H1 (cell line): ENCODE results near the gene CLMP. TPM values are rescaled to one million over a fixed set of nuclear protein-coding genes. Genes with fewer than 3 reads are reported as not detected.

ENCODE experiments used
- GABPA ChIP-seq: IDR thresholded peaks from 2 replicates; pipeline ENCODE4 v1.6.1; 2011; ENCODE audit warnings: mild to moderate bottlenecking, low read length, moderate library complexity, borderline replicate concordance; ENCODE audit not compliant: insufficient read depth
- MAX ChIP-seq: IDR thresholded peaks from 2 replicates; pipeline ENCODE4 v1.6.1; 2012; ENCODE audit warnings: inconsistent platforms
- POU5F1 ChIP-seq: IDR thresholded peaks from 2 replicates; pipeline ENCODE4 v1.6.1; 2011; ENCODE audit warnings: low read depth, mild to moderate bottlenecking, low read length, moderate library complexity
- SUZ12 ChIP-seq: fragments of 200-600 bp; sonication (generic); IDR thresholded peaks from 2 replicates; pipeline ENCODE4 v1.6.1; 2012; ENCODE audit warnings: mild to moderate bottlenecking, inconsistent platforms, low read length, moderate library complexity, mixed read lengths
- YY1 ChIP-seq: IDR thresholded peaks from 2 replicates; pipeline ENCODE4 v1.6.1; 2011; ENCODE audit warnings: low read depth, mild to moderate bottlenecking, low read length
- polyA plus RNA-seq, 7 experiments: library from polyadenylated mRNA; depleted of rRNA in 3 of 7; stranded (reverse) in 5 of 7; unstranded in 2 of 7; fragments of >200 nt in 5 of 7; fragments of 200-250 nt in 2 of 7; gene quantifications; 1 replicate in 5 of 7; 2 replicates in 1 of 7; 4 replicates in 1 of 7; pipeline versions ENCODE4 v1.2.1 to v1.2.3, GENCODE V29; 2011 to 2013; ENCODE audit warnings: missing spikeins in 2 of 7, mixed read lengths in 2 of 7
- total RNA-seq: library from RNA; stranded (reverse); fragmentation: NEBNext Ultra II Directional; extraction: Animal tissue kit (Norgen Biotek cat#: 25700); gene quantifications from 2 replicates; pipeline ENCODE4 v1.2.1, GENCODE V29; 2021

Gene CLMP
- total and polyA plus RNA-seq, 2 of the 8 experiments (the other 6 are each of a cell fraction or from before 2014, with no cell fraction given): 9.9 to 24.1 TPM

GRCh38 chr11:123195188-123196059 lies at the start of gene CLMP (continued):
- TF ChIP-seq GABPA (no peak), MAX (peak; percentile 22; the same call in 1 of the 2 replicates), SUZ12 (peak; percentile 33; the same call in 1 of the 2 replicates), YY1 (no peak), POU5F1 (no peak)
